HepG2 (cell line): ENCODE measurements around the gene TLL2. TPM values are rescaled to one million over a fixed set of nuclear protein-coding genes. Genes with fewer than 3 reads are reported as not detected.

ENCODE experiments used
- ATM ChIP-seq: fragments of 450-650 bp; IDR thresholded peaks from 2 replicates; pipeline ENCODE4 v1.7.1; 2017; ENCODE audit warnings: mild to moderate bottlenecking, borderline replicate concordance
- DNMT3B ChIP-seq: conservative IDR thresholded peaks from 2 replicates; pipeline ENCODE4 v1.6.1; 2016; ENCODE audit warnings: missing biosample characterization, control low read depth
- FOXJ3 ChIP-seq: sonication (generic); formaldehyde crosslinking; IDR thresholded peaks from 2 replicates; pipeline ENCODE4 v1.4.0; 2020; ENCODE audit warnings: missing genetic modification reagents, mild to moderate bottlenecking, borderline replicate concordance
- FOXP4 ChIP-seq: sonication (generic); formaldehyde crosslinking; IDR thresholded peaks from 2 replicates; pipeline ENCODE4 v1.4.0; 2020; ENCODE audit warnings: missing genetic modification reagents
- HOXA3 ChIP-seq: sonication (generic); formaldehyde crosslinking; IDR thresholded peaks from 2 replicates; pipeline ENCODE4 v1.5.0; 2020; ENCODE audit warnings: missing genetic modification reagents
- MTERF4 ChIP-seq: sonication (generic); formaldehyde crosslinking; IDR thresholded peaks from 2 replicates; pipeline ENCODE4 v1.8.0; 2023; ENCODE audit warnings: mild to moderate bottlenecking, missing genetic modification reagents
- MTF1 ChIP-seq: sonication (generic); formaldehyde crosslinking; IDR thresholded peaks from 2 replicates; pipeline ENCODE4 v1.5.0; 2020; ENCODE audit warnings: missing genetic modification reagents
- NFE2 ChIP-seq: sonication (generic); formaldehyde crosslinking; IDR thresholded peaks from 2 replicates; pipeline ENCODE4 v1.4.0; 2020; ENCODE audit warnings: missing genetic modification reagents
- NFKBIZ ChIP-seq: IDR thresholded peaks from 2 replicates; pipeline ENCODE4 v1.6.1; 2018; ENCODE audit warnings: missing genetic modification reagents, missing compliant biosample characterization
- RAD21 ChIP-seq: fragments of 450-650 bp; formaldehyde crosslinking; IDR thresholded peaks from 2 replicates; pipeline ENCODE4 v1.5.0; 2020; ENCODE audit warnings: mild to moderate bottlenecking
- SALL2 ChIP-seq: sonication (generic); formaldehyde crosslinking; IDR thresholded peaks from 2 replicates; pipeline ENCODE4 v1.8.1; 2023; ENCODE audit warnings: mild to moderate bottlenecking, missing genetic modification reagents, inconsistent platforms
- SP2 ChIP-seq: sonication (generic); formaldehyde crosslinking; IDR thresholded peaks from 2 replicates; pipeline ENCODE4 v1.5.1; 2020; ENCODE audit warnings: mild to moderate bottlenecking, missing genetic modification reagents
- TFDP2 ChIP-seq: sonication (generic); formaldehyde crosslinking; IDR thresholded peaks from 2 replicates; pipeline ENCODE4 v1.4.0; 2020; ENCODE audit warnings: missing genetic modification reagents
- THAP9 ChIP-seq: sonication (generic); formaldehyde crosslinking; IDR thresholded peaks from 2 replicates; pipeline ENCODE4; 2020; ENCODE audit warnings: missing genetic modification reagents, mild to moderate bottlenecking, borderline replicate concordance
- TOPORS ChIP-seq: sonication (generic); formaldehyde crosslinking; IDR thresholded peaks from 2 replicates; pipeline ENCODE4 v1.8.0; 2023; ENCODE audit warnings: mild to moderate bottlenecking, missing genetic modification reagents
- ZMYM2 ChIP-seq: sonication (generic); formaldehyde crosslinking; IDR thresholded peaks from 2 replicates; pipeline ENCODE4 v1.8.0; 2022; ENCODE audit warnings: mild to moderate bottlenecking, missing genetic modification reagents
- ZNF207 ChIP-seq: fragments of 450-650 bp; IDR thresholded peaks from 2 replicates; pipeline ENCODE4 v1.6.1; 2016; ENCODE audit warnings: antibody characterized with exemption, borderline replicate concordance
- ZNF292 ChIP-seq: sonication (generic); formaldehyde crosslinking; IDR thresholded peaks from 2 replicates; pipeline ENCODE4 v1.8.1; 2022; ENCODE audit warnings: mild to moderate bottlenecking, low read depth, missing genetic modification reagents, borderline replicate concordance
- ZNF484 ChIP-seq: sonication (generic); formaldehyde crosslinking; IDR thresholded peaks from 2 replicates; pipeline ENCODE4 v1.5.1; 2020; ENCODE audit warnings: mild to moderate bottlenecking, low read depth, missing genetic modification reagents, borderline replicate concordance
- ZNF513 ChIP-seq: sonication (generic); formaldehyde crosslinking; conservative IDR thresholded peaks from 2 replicates; pipeline ENCODE4 v1.5.0; 2020; ENCODE audit warnings: missing genetic modification reagents
- ZNF547 ChIP-seq: sonication (generic); formaldehyde crosslinking; IDR thresholded peaks from 2 replicates; pipeline ENCODE4 v1.5.1; 2020; ENCODE audit warnings: mild to moderate bottlenecking, missing genetic modification reagents
- ZNF619 ChIP-seq: sonication (generic); formaldehyde crosslinking; IDR thresholded peaks from 2 replicates; pipeline ENCODE4 v1.4.0; 2020; ENCODE audit warnings: mild to moderate bottlenecking, missing genetic modification reagents
- polyA plus RNA-seq, 8 experiments: library from polyadenylated mRNA; depleted of rRNA in 3 of 8; stranded (reverse) in 7 of 8; unstranded in 1 of 8; fragments of >200 nt; fragmentation: Illumina TruSeq in 4 of 8; extraction: Trizol in 4 of 8; gene quantifications; 2 replicates each; pipeline versions ENCODE4 v1.2.1 to v1.2.3, GENCODE V29; 2011 to 2016; ENCODE audit warnings: low read depth in 4 of 8, missing spikeins in 1 of 8, mixed read lengths in 1 of 8; ENCODE audit not compliant: insufficient read depth in 1 of 8
- total RNA-seq, 5 experiments: library from RNA; depleted of rRNA; stranded (reverse); fragments of >200 nt; fragmentation: Illumina TruSeq; extraction: Trizol; gene quantifications; 2 replicates each; pipeline ENCODE4 v1.2.3, GENCODE V29; 2016; ENCODE audit warnings: low read depth in 1 of 5

The TLL2 gene
- total and polyA plus RNA-seq, 2 of the 13 experiments (the other 11 are each of a cell fraction or from before 2014, with no cell fraction given), result 0.09 TPM; not detected in 1

- TF ChIP-seq TFDP2 (CRISPR knock-in tag), result peak; percentile 76; the same call in 1 of the 2 replicates
- TF ChIP-seq ZNF547 (CRISPR knock-in tag), result no peak
- no peak for TF ChIP-seq SP2 (CRISPR knock-in tag)
- TF ChIP-seq ZNF207, result no peak
- TF ChIP-seq HOXA3 (CRISPR knock-in tag), result no peak
- no peak for TF ChIP-seq FOXJ3 (CRISPR knock-in tag)
- TF ChIP-seq NFE2 (CRISPR knock-in tag), result no peak
- peak; percentile 88 for TF ChIP-seq RAD21
- no peak for TF ChIP-seq ZNF513 (CRISPR knock-in tag)
- no peak for TF ChIP-seq ZMYM2 (CRISPR knock-in tag)
- no peak for TF ChIP-seq MTF1
- TF ChIP-seq SALL2 (CRISPR knock-in tag), result no peak
- no peak for TF ChIP-seq ZNF292 (CRISPR knock-in tag)
- no peak for TF ChIP-seq ATM
- no peak for TF ChIP-seq ZNF619
- no peak for TF ChIP-seq ZNF484 (CRISPR knock-in tag)
- TF ChIP-seq TOPORS (CRISPR knock-in tag), result no peak
- no peak for TF ChIP-seq NFKBIZ (CRISPR knock-in tag)
- no peak; the same call in 1 of the 2 replicates for TF ChIP-seq THAP9 (CRISPR knock-in tag)
- no peak for TF ChIP-seq FOXP4
- no peak for TF ChIP-seq DNMT3B (CRISPR knock-in tag)
- TF ChIP-seq MTERF4 (CRISPR knock-in tag), result no peak
These were observed 138.5 kb downstream of the TLL2 start (continued) for GRCh38 chr10:96374985-96375830.
